DOHH2 (cell line): ENCODE measurements around the gene UPF1.

Experiments
- EZH2phosphoT487 ChIP-seq: fragments of 200-600 bp; sonication (generic); IDR thresholded peaks from 2 replicates; pipeline ENCODE4 v1.6.1; 2017; ENCODE audit warnings: borderline replicate concordance, mild to moderate bottlenecking, antibody characterized with exemption, low read length, moderate library complexity, mixed read lengths
- TF ChIP-seq, protein P1 (sequence below): fragments of 200-600 bp; sonication (generic); IDR thresholded peaks from one replicate; pipeline ENCODE4 v1.5.1; 2014; ENCODE audit warnings: antibody characterized with exemption, mild to moderate bottlenecking, low read depth, low read length; ENCODE audit not compliant: poor library complexity, severe bottlenecking

DNA sequence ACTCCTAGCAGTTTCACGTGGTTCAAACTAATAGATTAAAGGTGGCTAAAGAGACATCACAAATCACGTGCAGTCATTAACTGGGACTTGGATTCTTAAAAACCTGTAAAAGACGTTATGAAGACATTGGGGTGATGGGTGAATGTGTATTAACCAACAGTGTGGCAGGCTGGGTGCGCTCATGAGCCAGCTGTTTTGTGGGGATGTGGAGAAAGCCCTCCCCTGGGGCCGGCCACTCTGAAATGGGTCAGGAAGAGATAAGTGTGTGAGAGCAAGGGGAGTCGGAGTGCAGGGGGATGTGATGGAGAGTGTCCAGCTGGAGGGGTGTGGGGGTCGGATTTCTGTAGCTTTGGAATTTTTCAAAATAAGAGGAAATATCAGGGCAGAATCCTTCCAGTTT is 10.4 kb downstream of the UPF1 start:
- TF ChIP-seq, protein P1, sequence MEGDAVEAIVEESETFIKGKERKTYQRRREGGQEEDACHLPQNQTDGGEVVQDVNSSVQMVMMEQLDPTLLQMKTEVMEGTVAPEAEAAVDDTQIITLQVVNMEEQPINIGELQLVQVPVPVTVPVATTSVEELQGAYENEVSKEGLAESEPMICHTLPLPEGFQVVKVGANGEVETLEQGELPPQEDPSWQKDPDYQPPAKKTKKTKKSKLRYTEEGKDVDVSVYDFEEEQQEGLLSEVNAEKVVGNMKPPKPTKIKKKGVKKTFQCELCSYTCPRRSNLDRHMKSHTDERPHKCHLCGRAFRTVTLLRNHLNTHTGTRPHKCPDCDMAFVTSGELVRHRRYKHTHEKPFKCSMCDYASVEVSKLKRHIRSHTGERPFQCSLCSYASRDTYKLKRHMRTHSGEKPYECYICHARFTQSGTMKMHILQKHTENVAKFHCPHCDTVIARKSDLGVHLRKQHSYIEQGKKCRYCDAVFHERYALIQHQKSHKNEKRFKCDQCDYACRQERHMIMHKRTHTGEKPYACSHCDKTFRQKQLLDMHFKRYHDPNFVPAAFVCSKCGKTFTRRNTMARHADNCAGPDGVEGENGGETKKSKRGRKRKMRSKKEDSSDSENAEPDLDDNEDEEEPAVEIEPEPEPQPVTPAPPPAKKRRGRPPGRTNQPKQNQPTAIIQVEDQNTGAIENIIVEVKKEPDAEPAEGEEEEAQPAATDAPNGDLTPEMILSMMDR, result no peak
- no peak for TF ChIP-seq EZH2phosphoT487
